ENCODE data around the gene SMAD2. TPM values are rescaled to one million over a fixed set of nuclear protein-coding genes. Genes with fewer than 3 reads are reported as not detected.

The SMAD2 gene
- total RNA-seq, 1 experiment from 2014 or later = 163 TPM

DNA sequence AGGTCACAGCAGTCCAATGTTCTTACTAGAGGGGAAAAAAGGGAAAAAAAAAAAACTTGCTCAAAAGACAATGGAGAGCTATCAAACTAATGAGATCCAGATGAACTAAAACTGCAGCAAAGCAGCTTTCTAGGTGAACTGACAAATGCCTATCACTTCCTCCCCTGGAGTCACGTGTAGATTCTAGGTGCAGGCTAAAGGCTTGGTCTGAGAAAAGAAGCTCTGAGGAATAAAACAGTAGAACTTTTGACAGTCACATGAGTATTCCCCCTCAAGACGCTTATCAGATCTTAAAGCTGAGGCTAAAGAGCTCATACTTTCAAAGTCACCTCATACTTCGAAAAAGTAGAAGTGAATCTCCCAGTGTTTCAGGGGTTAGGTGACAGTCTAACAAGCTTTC lies 42.3 kb downstream of the SMAD2 start:
- Histone ChIP-seq H3K27me3 (ENCODE audit: low read length) (no peaks in the 10 kb centered on the region), H3K4me3 (ENCODE audit: low read length) (no peak overlapping the region), H3K4me1 (ENCODE audit: low read length) (peaks cover 5% of the 10 kb centered on the region; the same call in 1 of the 2 replicates), H3K4me2 (ENCODE audit: low read depth, low read length, poor library complexity, severe bottlenecking) (no peak overlapping the region), H3K9me3 (ENCODE audit: low read length) (no peaks in the 10 kb centered on the region), H3K27ac (ENCODE audit: low read length) (no peak overlapping the region), H4K20me1 (ENCODE audit: insufficient read depth, low read depth, low read length) (peaks cover 8% of the 10 kb centered on the region), H2AFZ (ENCODE audit: low read length) (no peak overlapping the region), H3K79me2 (ENCODE audit: low read length) (peaks cover 98% of the 10 kb centered on the region), H3K9me2 (replicated peaks; ENCODE audit: insufficient read depth, low read length) (no peaks in the 10 kb centered on the region), H3K9ac (ENCODE audit: low read length) (no peak overlapping the region), H3K36me3 (ENCODE audit: insufficient read depth, low read length) (peaks cover 60% of the 10 kb centered on the region)
- no peak for DNase-seq

DNA sequence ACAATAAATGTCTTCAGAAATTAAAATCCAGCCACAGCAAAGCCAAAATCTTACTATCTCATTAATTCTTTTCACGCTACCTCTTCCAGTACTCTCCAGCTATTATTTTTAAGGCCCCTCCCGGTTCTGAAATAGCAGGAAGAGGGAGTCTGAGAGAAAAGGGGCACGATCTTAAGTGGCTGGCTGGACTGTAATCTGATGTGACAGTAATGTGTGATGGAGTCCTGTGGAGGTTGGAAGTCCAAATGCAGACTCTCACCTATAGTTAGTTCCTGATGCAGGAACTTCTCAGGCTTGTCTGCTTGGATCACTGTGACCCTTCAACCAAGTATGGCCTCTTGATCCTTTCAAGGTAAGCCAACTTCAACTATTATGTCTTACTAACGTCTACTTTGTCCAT lies 43.2 kb downstream of the SMAD2 start:
- H4K20me1 ChIP-seq (ENCODE audit: insufficient read depth, low read depth, low read length) = peaks cover 4% of the 10 kb centered on the region; the same call in 1 of the 2 replicates
- H3K9ac ChIP-seq (ENCODE audit: low read length) = no peak overlapping the region
- H3K27ac ChIP-seq (ENCODE audit: low read length) = no peak overlapping the region
- peaks cover 5% of the 10 kb centered on the region; the same call in 1 of the 2 replicates for H3K4me1 ChIP-seq (ENCODE audit: low read length)
- peaks cover 65% of the 10 kb centered on the region for H3K36me3 ChIP-seq (ENCODE audit: insufficient read depth, low read length)
- H3K27me3 ChIP-seq (ENCODE audit: low read length) = no peaks in the 10 kb centered on the region
- H3K79me2 ChIP-seq (ENCODE audit: low read length) = peaks cover 98% of the 10 kb centered on the region
- H2AFZ ChIP-seq (ENCODE audit: low read length) = no peak overlapping the region
- DNase-seq = no peak
- H3K4me3 ChIP-seq (ENCODE audit: low read length) = no peak overlapping the region
- no peaks in the 10 kb centered on the region for H3K9me3 ChIP-seq (ENCODE audit: low read length)
- no peak overlapping the region for H3K4me2 ChIP-seq (ENCODE audit: low read depth, low read length, poor library complexity, severe bottlenecking)
- H3K9me2 ChIP-seq (replicated peaks; ENCODE audit: insufficient read depth, low read length) = no peaks in the 10 kb centered on the region

DNA sequence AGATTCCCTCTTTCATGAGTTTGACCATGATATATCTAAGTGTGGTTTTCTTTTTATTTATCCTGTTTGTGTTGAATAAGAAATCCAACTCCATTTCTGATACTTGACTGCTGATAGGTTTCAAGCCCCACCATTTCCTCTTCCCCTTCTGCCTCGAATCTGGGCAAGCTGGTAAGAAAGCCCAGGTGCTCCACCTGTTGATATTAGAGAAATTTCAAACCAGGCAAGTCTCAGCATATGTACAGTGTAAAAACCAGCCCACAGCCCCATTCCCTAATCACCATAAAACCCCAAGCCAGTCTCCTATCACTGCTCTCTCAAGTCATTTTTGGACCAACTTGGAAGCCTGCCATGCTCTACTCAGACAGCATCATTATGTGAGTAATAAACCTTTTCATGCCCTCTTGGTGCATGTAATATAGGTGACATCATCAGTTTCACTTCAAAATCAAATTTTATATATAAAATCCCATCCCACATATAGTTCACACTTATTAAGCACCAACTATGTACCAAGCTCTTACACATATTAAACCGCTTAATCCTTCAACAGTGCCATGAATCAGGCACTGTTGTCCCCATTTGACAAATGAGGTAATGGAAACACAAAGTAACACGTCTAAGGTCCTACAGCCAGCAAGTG lies 46.6 kb downstream of the SMAD2 start:
- Histone ChIP-seq H3K79me2 (ENCODE audit: low read length) (peaks cover 100% of the 10 kb centered on the region), H3K9me3 (ENCODE audit: low read length) (no peaks in the 10 kb centered on the region), H3K4me2 (ENCODE audit: low read depth, low read length, poor library complexity, severe bottlenecking) (no peak overlapping the region), H3K4me1 (ENCODE audit: low read length) (peaks cover 2% of the 10 kb centered on the region; the same call in 1 of the 2 replicates), H2AFZ (ENCODE audit: low read length) (no peak overlapping the region), H3K27me3 (ENCODE audit: low read length) (no peaks in the 10 kb centered on the region), H4K20me1 (ENCODE audit: insufficient read depth, low read depth, low read length) (peaks cover 4% of the 10 kb centered on the region; the same call in 1 of the 2 replicates), H3K4me3 (ENCODE audit: low read length) (no peak overlapping the region), H3K27ac (ENCODE audit: low read length) (0 out of 2 replicates have a peak overlapping the region, but pooled peaks have one; percentile 2), H3K9ac (ENCODE audit: low read length) (no peak overlapping the region), H3K36me3 (ENCODE audit: insufficient read depth, low read length) (peaks cover 81% of the 10 kb centered on the region), H3K9me2 (replicated peaks; ENCODE audit: insufficient read depth, low read length) (no peaks in the 10 kb centered on the region)
- no peak for DNase-seq

DNA sequence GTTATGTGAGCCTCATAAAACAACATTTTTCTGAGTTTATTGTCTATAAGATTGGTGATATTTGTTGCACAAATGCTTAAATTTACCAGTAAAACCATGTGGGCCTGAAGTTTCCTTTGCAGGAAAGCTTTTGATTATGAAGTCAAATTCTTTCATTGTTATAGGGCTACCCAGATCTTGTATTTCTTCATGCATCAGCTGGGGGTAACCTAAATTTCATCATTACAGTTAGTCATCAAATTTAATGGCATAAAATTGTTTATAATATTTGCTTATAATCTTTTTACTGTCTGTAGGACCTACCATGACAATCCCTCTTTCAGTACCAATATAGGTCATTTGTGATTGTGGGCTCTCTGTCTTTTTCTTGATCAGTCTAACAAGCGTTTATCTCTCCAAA lies 47.8 kb downstream of the SMAD2 start:
- H3K79me2 ChIP-seq (ENCODE audit: low read length) = peaks cover 100% of the 10 kb centered on the region
- no peak overlapping the region for H3K4me3 ChIP-seq (ENCODE audit: low read length)
- H2AFZ ChIP-seq (ENCODE audit: low read length) = no peak overlapping the region
- H3K9me2 ChIP-seq (replicated peaks; ENCODE audit: insufficient read depth, low read length) = no peaks in the 10 kb centered on the region
- H3K4me1 ChIP-seq (ENCODE audit: low read length) = no peaks in the 10 kb centered on the region; the same call in 1 of the 2 replicates
- H3K4me2 ChIP-seq (ENCODE audit: low read depth, low read length, poor library complexity, severe bottlenecking) = no peak overlapping the region
- no peak overlapping the region for H3K9ac ChIP-seq (ENCODE audit: low read length)
- no peak overlapping the region for H3K27ac ChIP-seq (ENCODE audit: low read length)
- H4K20me1 ChIP-seq (ENCODE audit: insufficient read depth, low read depth, low read length) = peaks cover 4% of the 10 kb centered on the region; the same call in 1 of the 2 replicates
- peaks cover 73% of the 10 kb centered on the region for H3K36me3 ChIP-seq (ENCODE audit: insufficient read depth, low read length)
- DNase-seq = no peak
- no peaks in the 10 kb centered on the region for H3K9me3 ChIP-seq (ENCODE audit: low read length)
- no peaks in the 10 kb centered on the region for H3K27me3 ChIP-seq (ENCODE audit: low read length)

DNA sequence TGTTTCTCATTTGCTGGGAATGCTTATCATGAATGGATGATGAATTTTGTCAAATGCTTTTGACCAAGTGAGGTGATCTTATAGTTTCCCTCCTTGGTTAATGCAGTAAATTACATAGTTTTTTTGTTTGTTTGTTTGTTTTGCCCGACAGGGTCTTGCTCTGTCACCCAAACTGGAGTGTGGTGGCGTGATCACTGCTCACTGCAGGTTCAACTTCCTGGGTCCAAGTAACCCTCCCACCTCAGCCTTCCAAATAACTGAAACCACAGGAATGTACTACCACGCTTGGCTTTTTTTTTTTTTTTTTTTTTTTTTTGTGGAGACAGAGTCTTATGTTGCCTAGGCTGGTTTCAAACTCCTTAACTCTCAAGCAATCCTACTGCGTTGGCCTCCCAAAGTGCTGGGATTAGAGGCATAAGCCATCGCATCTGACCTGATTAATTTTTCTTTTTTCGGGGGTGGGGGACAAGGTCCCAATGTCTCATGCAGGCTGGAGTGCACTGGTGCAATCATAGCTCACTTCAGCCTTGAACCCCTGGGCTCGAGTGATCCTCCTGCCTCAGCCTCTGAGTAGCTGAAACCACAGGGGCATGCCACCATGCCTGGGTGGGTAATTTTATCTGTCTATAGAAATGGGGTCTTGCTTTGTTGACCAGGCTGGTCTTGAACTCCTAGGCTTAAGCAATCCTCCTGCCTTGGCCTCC lies 48.6 kb downstream of the SMAD2 start:
- H3K9ac ChIP-seq (ENCODE audit: low read length) = no peak overlapping the region
- DNase-seq = no peak
- H3K4me2 ChIP-seq (ENCODE audit: low read depth, low read length, poor library complexity, severe bottlenecking) = no peak overlapping the region
- no peak overlapping the region for H3K27ac ChIP-seq (ENCODE audit: low read length)
- no peak overlapping the region for H2AFZ ChIP-seq (ENCODE audit: low read length)
- H3K9me3 ChIP-seq (ENCODE audit: low read length) = no peaks in the 10 kb centered on the region
- H3K36me3 ChIP-seq (ENCODE audit: insufficient read depth, low read length) = peaks cover 66% of the 10 kb centered on the region
- peaks cover 3% of the 10 kb centered on the region; the same call in 1 of the 2 replicates for H3K4me1 ChIP-seq (ENCODE audit: low read length)
- peaks cover 4% of the 10 kb centered on the region; the same call in 1 of the 2 replicates for H4K20me1 ChIP-seq (ENCODE audit: insufficient read depth, low read depth, low read length)
- no peaks in the 10 kb centered on the region for H3K9me2 ChIP-seq (replicated peaks; ENCODE audit: insufficient read depth, low read length)
- H3K79me2 ChIP-seq (ENCODE audit: low read length) = peaks cover 99% of the 10 kb centered on the region
- H3K4me3 ChIP-seq (ENCODE audit: low read length) = no peak overlapping the region
- H3K27me3 ChIP-seq (ENCODE audit: low read length) = no peaks in the 10 kb centered on the region

DNA sequence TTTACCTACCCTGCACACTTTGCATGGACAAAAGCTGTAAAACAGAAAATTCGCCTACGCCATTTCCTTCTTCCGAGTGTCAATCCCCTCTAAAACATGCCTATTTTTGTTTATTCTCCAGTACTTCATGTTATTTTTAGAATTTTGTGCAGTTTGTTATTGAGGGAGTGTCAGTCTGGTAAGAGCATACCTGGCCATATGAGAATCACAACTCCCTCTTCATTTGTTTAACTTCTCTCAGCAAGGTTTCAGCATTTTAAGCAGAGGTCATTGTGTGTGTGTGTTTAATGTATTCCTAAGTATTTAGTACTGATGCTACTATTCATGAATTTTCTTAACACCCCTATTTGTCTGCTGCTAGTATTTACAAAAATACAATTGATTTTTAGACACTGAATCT lies 49.4 kb downstream of the SMAD2 start:
- no peak overlapping the region for H2AFZ ChIP-seq (ENCODE audit: low read length)
- DNase-seq = no peak
- H3K9me3 ChIP-seq (ENCODE audit: low read length) = no peaks in the 10 kb centered on the region
- H3K9ac ChIP-seq (ENCODE audit: low read length) = no peak overlapping the region
- H3K79me2 ChIP-seq (ENCODE audit: low read length) = peaks cover 99% of the 10 kb centered on the region
- H4K20me1 ChIP-seq (ENCODE audit: insufficient read depth, low read depth, low read length) = peaks cover 4% of the 10 kb centered on the region; the same call in 1 of the 2 replicates
- no peak overlapping the region for H3K4me2 ChIP-seq (ENCODE audit: low read depth, low read length, poor library complexity, severe bottlenecking)
- H3K27me3 ChIP-seq (ENCODE audit: low read length) = no peaks in the 10 kb centered on the region
- H3K36me3 ChIP-seq (ENCODE audit: insufficient read depth, low read length) = peaks cover 60% of the 10 kb centered on the region
- H3K4me1 ChIP-seq (ENCODE audit: low read length) = peaks cover 4% of the 10 kb centered on the region; the same call in 1 of the 2 replicates
- H3K9me2 ChIP-seq (replicated peaks; ENCODE audit: insufficient read depth, low read length) = no peaks in the 10 kb centered on the region
- no peak overlapping the region for H3K27ac ChIP-seq (ENCODE audit: low read length)
- no peak overlapping the region for H3K4me3 ChIP-seq (ENCODE audit: low read length)

DNA sequence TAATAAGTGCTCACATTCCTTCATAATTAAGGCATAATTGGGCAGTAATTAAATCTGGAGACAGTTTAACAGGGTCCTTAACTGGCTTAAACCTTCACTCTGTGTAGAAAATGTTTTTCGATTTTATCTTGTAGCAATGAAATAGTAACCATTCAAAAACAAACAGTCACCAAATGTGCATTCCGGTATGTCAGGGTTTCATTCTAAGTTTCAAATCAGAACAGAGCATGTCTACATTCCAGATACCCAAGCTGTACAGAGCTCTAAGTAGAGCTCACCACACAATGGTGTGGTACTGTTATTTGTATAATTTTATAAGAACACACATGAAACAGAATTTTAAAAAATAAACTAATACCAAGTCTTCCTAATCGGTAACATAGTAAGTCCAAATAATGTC lies 52.6 kb downstream of the SMAD2 start:
- peaks cover 51% of the 10 kb centered on the region for H3K36me3 ChIP-seq (ENCODE audit: insufficient read depth, low read length)
- no peak overlapping the region for H3K9ac ChIP-seq (ENCODE audit: low read length)
- H3K4me2 ChIP-seq (ENCODE audit: low read depth, low read length, poor library complexity, severe bottlenecking) = no peak overlapping the region
- peaks cover 7% of the 10 kb centered on the region; the same call in 1 of the 2 replicates for H3K4me1 ChIP-seq (ENCODE audit: low read length)
- no peaks in the 10 kb centered on the region for H4K20me1 ChIP-seq (ENCODE audit: insufficient read depth, low read depth, low read length)
- no peaks in the 10 kb centered on the region for H3K9me2 ChIP-seq (replicated peaks; ENCODE audit: insufficient read depth, low read length)
- H2AFZ ChIP-seq (ENCODE audit: low read length) = no peak overlapping the region
- H3K27me3 ChIP-seq (ENCODE audit: low read length) = no peaks in the 10 kb centered on the region
- no peak for DNase-seq
- peaks cover 99% of the 10 kb centered on the region for H3K79me2 ChIP-seq (ENCODE audit: low read length)
- no peaks in the 10 kb centered on the region for H3K9me3 ChIP-seq (ENCODE audit: low read length)
- no peak overlapping the region for H3K4me3 ChIP-seq (ENCODE audit: low read length)
- H3K27ac ChIP-seq (ENCODE audit: low read length) = 0 out of 2 replicates have a peak overlapping the region, but pooled peaks have one; percentile 24

DNA sequence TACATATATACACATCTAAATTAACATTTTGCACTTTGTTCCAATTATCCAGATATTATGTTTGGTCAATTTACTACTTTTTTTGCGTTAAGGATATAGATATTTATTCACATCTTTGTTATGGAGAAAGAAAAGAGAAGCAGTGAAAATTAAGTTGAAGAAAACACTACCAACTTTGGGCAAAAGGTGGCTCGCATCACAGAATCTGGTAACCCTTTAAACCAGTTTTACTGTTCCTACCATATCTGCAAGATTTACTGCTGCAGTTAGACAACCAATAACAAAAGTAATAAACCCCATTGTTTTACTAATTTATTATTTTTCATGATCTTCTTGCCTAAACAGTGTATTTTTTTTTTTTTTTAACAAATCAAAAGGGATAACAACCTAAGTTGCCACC lies 53.6 kb downstream of the SMAD2 start:
- Histone ChIP-seq H4K20me1 (ENCODE audit: insufficient read depth, low read depth, low read length) (no peaks in the 10 kb centered on the region), H3K4me2 (ENCODE audit: low read depth, low read length, poor library complexity, severe bottlenecking) (no peak overlapping the region)
- peak; percentile 54 for DNase-seq

More for the DNA sequence above, 53.6 kb downstream of the SMAD2 start:
- Histone ChIP-seq H3K27me3 (ENCODE audit: low read length) (no peaks in the 10 kb centered on the region), H3K79me2 (ENCODE audit: low read length) (peaks cover 98% of the 10 kb centered on the region), H3K4me1 (ENCODE audit: low read length) (peaks cover 9% of the 10 kb centered on the region; the same call in 1 of the 2 replicates), H3K9me2 (replicated peaks; ENCODE audit: insufficient read depth, low read length) (no peaks in the 10 kb centered on the region), H3K9ac (ENCODE audit: low read length) (no peak overlapping the region), H3K9me3 (ENCODE audit: low read length) (no peaks in the 10 kb centered on the region), H2AFZ (ENCODE audit: low read length) (no peak overlapping the region), H3K27ac (ENCODE audit: low read length) (peak overlapping the region; percentile 24; the same call in 1 of the 2 replicates), H3K4me3 (ENCODE audit: low read length) (no peak overlapping the region), H3K36me3 (ENCODE audit: insufficient read depth, low read length) (peaks cover 42% of the 10 kb centered on the region)

All from Karpas-422 (cell line).